ENCODE measurements around the gene DNAH2.

GRCh38 chr17:7763919-7764318 is 46.4 kb downstream of the DNAH2 start:
- TF ChIP-seq CHD1 (IDR thresholded peaks at IDR 0.05; ENCODE audit: low read depth, low read length) (no peak), CTCF (IDR thresholded peaks at IDR 0.05; ENCODE audit: control extremely low read depth in 1 of 3, insufficient read depth in 1 of 3, low read depth in 1 of 3, low read length in 3 of 3) (no peak), EP300 (IDR thresholded peaks at IDR 0.05; ENCODE audit: borderline replicate concordance in 1 of 2, low read depth in 2 of 2, low read length in 2 of 2) (no peak), EGR1 (IDR thresholded peaks at IDR 0.05; ENCODE audit: borderline replicate concordance, low read depth, low read length) (no peak), HDAC6 (IDR thresholded peaks at IDR 0.05; ENCODE audit: low read depth, low read length) (no peak), ATF2 (IDR thresholded peaks at IDR 0.05; ENCODE audit: low read length) (no peak)
